A549 (cell line): ENCODE data around the gene ARL15.

Source experiments
- CHD2 ChIP-seq: fragments of 150-350 bp; IDR thresholded peaks from 2 replicates; pipeline ENCODE4 v1.6.1; 2014; ENCODE audit warnings: low read length; ENCODE audit not compliant: partially characterized antibody
- CTCF ChIP-seq: fragments of >200 bp; sonication (Bioruptor Twin); formaldehyde crosslinking; IDR thresholded peaks from 3 replicates; pipeline ENCODE4 v1.5.1; 2016
- E2F6 ChIP-seq: IDR thresholded peaks from 2 replicates; pipeline ENCODE4 v1.6.1; 2012; ENCODE audit warnings: low read depth, borderline replicate concordance
- FOSL2 ChIP-seq, 2 experiments: fragments of 450-650 bp in 1 of 2; fragments of >200 bp in 1 of 2; sonication (Bioruptor Twin) in 1 of 2; formaldehyde crosslinking; IDR thresholded peaks; 2 replicates each; pipeline versions ENCODE4 v1.5.0 to v1.6.1; 2016 to 2020; ENCODE audit warnings: mild to moderate bottlenecking in 1 of 2, moderate library complexity in 1 of 2
- NR3C1 ChIP-seq: fragments of >200 bp; sonication (Bioruptor Twin); formaldehyde crosslinking; IDR thresholded peaks from 3 replicates; pipeline ENCODE4 v1.6.1; 2017
- PBX3 ChIP-seq: IDR thresholded peaks from 2 replicates; pipeline ENCODE4 v1.6.1; 2012
- POLR2A ChIP-seq: IDR thresholded peaks from 2 replicates; pipeline ENCODE4 v1.6.1; 2012; ENCODE audit warnings: mild to moderate bottlenecking, low read length
- RAD21 ChIP-seq, 2 experiments: fragments of >200 bp in 1 of 2; sonication (Bioruptor Twin) in 1 of 2; formaldehyde crosslinking in 1 of 2; IDR thresholded peaks in 1 of 2; conservative IDR thresholded peaks in 1 of 2; 2 replicates in 1 of 2; 3 replicates in 1 of 2; pipeline ENCODE4 v1.6.1; 2012 to 2018; ENCODE audit warnings: inconsistent platforms in 1 of 2
- RFX5 ChIP-seq: fragments of 450-650 bp; IDR thresholded peaks from 2 replicates; pipeline ENCODE4 v1.7.1; 2014; ENCODE audit warnings: antibody characterized with exemption, mild to moderate bottlenecking, moderate library complexity
- ZSCAN20 ChIP-seq: fragments of 250-450 bp; sonication (Bioruptor Pico); IDR thresholded peaks from 2 replicates; pipeline ENCODE4 v1.8.0; 2022; ENCODE audit warnings: mild to moderate bottlenecking, moderate library complexity
- TF ChIP-seq, protein P1 (sequence below): IDR thresholded peaks from 2 replicates; pipeline ENCODE4 v1.6.1; 2012
- TF ChIP-seq, protein P2 (sequence below): fragments of >200 bp; sonication (Bioruptor Twin); formaldehyde crosslinking; IDR thresholded peaks from 2 replicates; pipeline ENCODE4 v1.6.1; 2016

- no peak for TF ChIP-seq CTCF
- TF ChIP-seq RFX5: no peak
- no peak for TF ChIP-seq RAD21 (conservative IDR thresholded peaks at IDR 0.05 in 1 of 2, IDR thresholded peaks at IDR 0.05 in 1 of 2)
- TF ChIP-seq POLR2A: no peak
- TF ChIP-seq NR3C1: no peak
- TF ChIP-seq, protein P1, sequence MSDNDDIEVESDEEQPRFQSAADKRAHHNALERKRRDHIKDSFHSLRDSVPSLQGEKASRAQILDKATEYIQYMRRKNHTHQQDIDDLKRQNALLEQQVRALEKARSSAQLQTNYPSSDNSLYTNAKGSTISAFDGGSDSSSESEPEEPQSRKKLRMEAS: no peak
- TF ChIP-seq, protein P2, sequence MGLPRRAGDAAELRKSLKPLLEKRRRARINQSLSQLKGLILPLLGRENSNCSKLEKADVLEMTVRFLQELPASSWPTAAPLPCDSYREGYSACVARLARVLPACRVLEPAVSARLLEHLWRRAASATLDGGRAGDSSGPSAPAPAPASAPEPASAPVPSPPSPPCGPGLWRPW: no peak
- TF ChIP-seq E2F6: no peak
- no peak for TF ChIP-seq PBX3
- TF ChIP-seq ZSCAN20: no peak
- no peak for TF ChIP-seq FOSL2 (IDR thresholded peaks at IDR 0.05)
- TF ChIP-seq FOSL2 (CRISPR knock-in tag; IDR thresholded peaks at IDR 0.05): no peak
- TF ChIP-seq CHD2: no peak
These were observed 129.7 kb downstream of the ARL15 start for GRCh38 chr5:54180630-54181031.
